HEK293 (cell line): ENCODE results near the gene MTUS2.
A peak's percentile ranks its signal among the peaks of the same experiment; 100 is the strongest.

Experiments used
- HOXA7 ChIP-seq: sonication (generic); formaldehyde crosslinking; IDR thresholded peaks from 2 replicates; pipeline ENCODE4 v1.8.1; 2022; ENCODE audit warnings: missing genetic modification reagents, borderline replicate concordance
- KLF1 ChIP-seq: fragments of 450-650 bp; formaldehyde crosslinking; IDR thresholded peaks from 2 replicates; pipeline ENCODE4 v1.5.1; 2016; ENCODE audit warnings: missing biosample characterization, missing genetic modification characterization
- SCRT2 ChIP-seq: fragments of 450-650 bp; formaldehyde crosslinking; IDR thresholded peaks from 2 replicates; pipeline ENCODE4 v1.5.1; 2016; ENCODE audit warnings: missing biosample characterization, missing genetic modification characterization
- ZBTB20 ChIP-seq: fragments of 450-650 bp; formaldehyde crosslinking; IDR thresholded peaks from 2 replicates; pipeline ENCODE4 v1.5.1; 2016; ENCODE audit warnings: missing biosample characterization, missing genetic modification characterization
- ZFP3 ChIP-seq: fragments of 450-650 bp; formaldehyde crosslinking; IDR thresholded peaks from 2 replicates; pipeline ENCODE4 v1.5.1; 2016; ENCODE audit warnings: low read depth, missing biosample characterization, missing genetic modification characterization
- ZFP37 ChIP-seq: fragments of 450-650 bp; formaldehyde crosslinking; IDR thresholded peaks from 2 replicates; pipeline ENCODE4 v1.5.1; 2016; ENCODE audit warnings: missing biosample characterization, missing genetic modification characterization
- ZIC2 ChIP-seq: fragments of 450-650 bp; formaldehyde crosslinking; IDR thresholded peaks from 2 replicates; pipeline ENCODE4 v1.5.1; 2016; ENCODE audit warnings: missing biosample characterization, missing genetic modification characterization
- ZNF391 ChIP-seq: fragments of 450-650 bp; formaldehyde crosslinking; IDR thresholded peaks from 2 replicates; pipeline ENCODE4 v1.5.1; 2016; ENCODE audit warnings: low read depth, missing biosample characterization, missing genetic modification characterization, borderline replicate concordance
- ZNF529 ChIP-seq: fragments of 450-650 bp; formaldehyde crosslinking; IDR thresholded peaks from 2 replicates; pipeline ENCODE4 v1.5.1; 2017; ENCODE audit warnings: missing genetic modification characterization, missing biosample characterization; ENCODE audit not compliant: insufficient replicate concordance
- ZNF626 ChIP-seq: fragments of 450-650 bp; sonication (Bioruptor Pico); formaldehyde crosslinking; IDR thresholded peaks from 2 replicates; pipeline ENCODE4 v1.5.1; 2018; ENCODE audit warnings: missing biosample characterization, missing genetic modification characterization, inconsistent platforms
- ZNF670 ChIP-seq: fragments of 450-650 bp; formaldehyde crosslinking; IDR thresholded peaks from 2 replicates; pipeline ENCODE4 v1.5.1; 2016; ENCODE audit warnings: missing biosample characterization, missing genetic modification characterization, low read depth
- ZNF837 ChIP-seq: fragments of 450-650 bp; formaldehyde crosslinking; IDR thresholded peaks from 2 replicates; pipeline ENCODE4 v1.5.1; 2016; ENCODE audit warnings: missing biosample characterization, missing genetic modification characterization
- TF ChIP-seq, protein P1 (sequence below): fragments of 450-650 bp; formaldehyde crosslinking; IDR thresholded peaks from 2 replicates; pipeline ENCODE4 v1.5.1; 2016; ENCODE audit warnings: missing biosample characterization, missing genetic modification characterization, low read depth
- TF ChIP-seq, protein P2 (sequence below): fragments of 450-650 bp; formaldehyde crosslinking; IDR thresholded peaks from 2 replicates; pipeline ENCODE4 v1.5.1; 2017; ENCODE audit warnings: missing biosample characterization, missing genetic modification characterization
- TF ChIP-seq, protein P3 (sequence below): fragments of 450-650 bp; formaldehyde crosslinking; IDR thresholded peaks from 2 replicates; pipeline ENCODE4 v1.5.1; 2016; ENCODE audit warnings: missing biosample characterization, missing genetic modification characterization
- TF ChIP-seq, protein P4 (sequence below): fragments of 450-650 bp; IDR thresholded peaks from 2 replicates; pipeline ENCODE4 v1.5.1; 2018; ENCODE audit warnings: missing biosample characterization, mild to moderate bottlenecking, missing genetic modification characterization
- TF ChIP-seq, protein P5 (sequence below): fragments of 450-650 bp; formaldehyde crosslinking; IDR thresholded peaks from 2 replicates; pipeline ENCODE4 v1.5.1; 2016; ENCODE audit warnings: missing biosample characterization, missing genetic modification characterization
- TF ChIP-seq, protein P6 (sequence below): fragments of 450-650 bp; formaldehyde crosslinking; IDR thresholded peaks from 2 replicates; pipeline ENCODE4 v1.5.1; 2016; ENCODE audit warnings: missing biosample characterization, missing genetic modification characterization, borderline replicate concordance

The MTUS2 gene

DNA sequence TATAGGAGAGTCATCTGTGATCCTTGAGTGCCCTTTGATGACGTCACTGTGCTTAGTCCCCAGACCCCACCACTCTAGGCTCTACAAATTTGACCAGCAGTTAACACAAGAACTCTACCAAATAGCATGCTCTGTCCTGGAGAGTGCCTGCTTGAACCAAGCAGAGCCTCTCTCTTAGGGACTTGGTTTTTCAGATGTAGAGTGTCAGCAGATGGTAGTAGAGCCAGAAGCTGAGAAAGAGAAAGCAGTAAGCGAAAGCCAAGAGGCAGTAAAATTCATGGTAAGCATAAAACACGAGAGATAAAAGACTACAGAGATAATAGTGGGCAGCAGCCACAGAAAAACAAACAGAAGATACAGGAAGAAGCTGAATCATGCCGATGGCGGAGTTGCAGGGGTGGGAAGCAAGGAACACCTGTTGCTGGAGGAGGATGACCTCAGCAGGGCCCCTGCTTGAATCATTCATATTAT, 582.1 kb downstream of the MTUS2 start (continued):
- TF ChIP-seq SCRT2 = peak; percentile 97
- TF ChIP-seq KLF1 = peak; percentile 38; the same call in 1 of the 2 replicates
- TF ChIP-seq ZNF670 = no peak
- TF ChIP-seq ZNF626 (tag by site-specific recombination) = no peak
- TF ChIP-seq, protein P1, sequence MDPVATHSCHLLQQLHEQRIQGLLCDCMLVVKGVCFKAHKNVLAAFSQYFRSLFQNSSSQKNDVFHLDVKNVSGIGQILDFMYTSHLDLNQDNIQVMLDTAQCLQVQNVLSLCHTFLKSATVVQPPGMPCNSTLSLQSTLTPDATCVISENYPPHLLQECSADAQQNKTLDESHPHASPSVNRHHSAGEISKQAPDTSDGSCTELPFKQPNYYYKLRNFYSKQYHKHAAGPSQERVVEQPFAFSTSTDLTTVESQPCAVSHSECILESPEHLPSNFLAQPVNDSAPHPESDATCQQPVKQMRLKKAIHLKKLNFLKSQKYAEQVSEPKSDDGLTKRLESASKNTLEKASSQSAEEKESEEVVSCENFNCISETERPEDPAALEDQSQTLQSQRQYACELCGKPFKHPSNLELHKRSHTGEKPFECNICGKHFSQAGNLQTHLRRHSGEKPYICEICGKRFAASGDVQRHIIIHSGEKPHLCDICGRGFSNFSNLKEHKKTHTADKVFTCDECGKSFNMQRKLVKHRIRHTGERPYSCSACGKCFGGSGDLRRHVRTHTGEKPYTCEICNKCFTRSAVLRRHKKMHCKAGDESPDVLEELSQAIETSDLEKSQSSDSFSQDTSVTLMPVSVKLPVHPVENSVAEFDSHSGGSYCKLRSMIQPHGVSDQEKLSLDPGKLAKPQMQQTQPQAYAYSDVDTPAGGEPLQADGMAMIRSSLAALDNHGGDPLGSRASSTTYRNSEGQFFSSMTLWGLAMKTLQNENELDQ (tag by site-specific recombination) = 0 out of 2 replicates have a peak, but pooled peaks have one; percentile 38
- no peak for TF ChIP-seq ZNF837 (tag by site-specific recombination)
- no peak for TF ChIP-seq ZFP3 (tag by site-specific recombination)
- no peak for TF ChIP-seq ZFP37 (tag by site-specific recombination)
- TF ChIP-seq, protein P2, sequence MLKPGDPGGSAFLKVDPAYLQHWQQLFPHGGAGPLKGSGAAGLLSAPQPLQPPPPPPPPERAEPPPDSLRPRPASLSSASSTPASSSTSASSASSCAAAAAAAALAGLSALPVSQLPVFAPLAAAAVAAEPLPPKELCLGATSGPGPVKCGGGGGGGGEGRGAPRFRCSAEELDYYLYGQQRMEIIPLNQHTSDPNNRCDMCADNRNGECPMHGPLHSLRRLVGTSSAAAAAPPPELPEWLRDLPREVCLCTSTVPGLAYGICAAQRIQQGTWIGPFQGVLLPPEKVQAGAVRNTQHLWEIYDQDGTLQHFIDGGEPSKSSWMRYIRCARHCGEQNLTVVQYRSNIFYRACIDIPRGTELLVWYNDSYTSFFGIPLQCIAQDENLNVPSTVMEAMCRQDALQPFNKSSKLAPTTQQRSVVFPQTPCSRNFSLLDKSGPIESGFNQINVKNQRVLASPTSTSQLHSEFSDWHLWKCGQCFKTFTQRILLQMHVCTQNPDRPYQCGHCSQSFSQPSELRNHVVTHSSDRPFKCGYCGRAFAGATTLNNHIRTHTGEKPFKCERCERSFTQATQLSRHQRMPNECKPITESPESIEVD (tag by site-specific recombination) = peak; percentile 20; the same call in 1 of the 2 replicates
- no peak for TF ChIP-seq ZNF391 (tag by site-specific recombination)
- peak; percentile 59 for TF ChIP-seq ZBTB20 (tag by site-specific recombination)
- TF ChIP-seq, protein P3, sequence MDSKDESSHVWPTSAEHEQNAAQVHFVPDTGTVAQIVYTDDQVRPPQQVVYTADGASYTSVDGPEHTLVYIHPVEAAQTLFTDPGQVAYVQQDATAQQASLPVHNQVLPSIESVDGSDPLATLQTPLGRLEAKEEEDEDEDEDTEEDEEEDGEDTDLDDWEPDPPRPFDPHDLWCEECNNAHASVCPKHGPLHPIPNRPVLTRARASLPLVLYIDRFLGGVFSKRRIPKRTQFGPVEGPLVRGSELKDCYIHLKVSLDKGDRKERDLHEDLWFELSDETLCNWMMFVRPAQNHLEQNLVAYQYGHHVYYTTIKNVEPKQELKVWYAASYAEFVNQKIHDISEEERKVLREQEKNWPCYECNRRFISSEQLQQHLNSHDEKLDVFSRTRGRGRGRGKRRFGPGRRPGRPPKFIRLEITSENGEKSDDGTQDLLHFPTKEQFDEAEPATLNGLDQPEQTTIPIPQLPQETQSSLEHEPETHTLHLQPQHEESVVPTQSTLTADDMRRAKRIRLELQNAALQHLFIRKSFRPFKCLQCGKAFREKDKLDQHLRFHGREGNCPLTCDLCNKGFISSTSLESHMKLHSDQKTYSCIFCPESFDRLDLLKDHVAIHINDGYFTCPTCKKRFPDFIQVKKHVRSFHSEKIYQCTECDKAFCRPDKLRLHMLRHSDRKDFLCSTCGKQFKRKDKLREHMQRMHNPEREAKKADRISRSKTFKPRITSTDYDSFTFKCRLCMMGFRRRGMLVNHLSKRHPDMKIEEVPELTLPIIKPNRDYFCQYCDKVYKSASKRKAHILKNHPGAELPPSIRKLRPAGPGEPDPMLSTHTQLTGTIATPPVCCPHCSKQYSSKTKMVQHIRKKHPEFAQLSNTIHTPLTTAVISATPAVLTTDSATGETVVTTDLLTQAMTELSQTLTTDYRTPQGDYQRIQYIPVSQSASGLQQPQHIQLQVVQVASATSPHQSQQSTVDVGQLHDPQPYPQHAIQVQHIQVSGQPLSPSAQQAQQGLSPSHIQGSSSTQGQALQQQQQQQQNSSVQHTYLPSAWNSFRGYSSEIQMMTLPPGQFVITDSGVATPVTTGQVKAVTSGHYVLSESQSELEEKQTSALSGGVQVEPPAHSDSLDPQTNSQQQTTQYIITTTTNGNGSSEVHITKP (tag by site-specific recombination) = peak; percentile 46
- no peak for TF ChIP-seq HOXA7 (CRISPR knock-in tag)
- peak; percentile 82 for TF ChIP-seq ZIC2 (tag by site-specific recombination)
- no peak for TF ChIP-seq ZNF529 (tag by site-specific recombination)
- TF ChIP-seq, protein P4, sequence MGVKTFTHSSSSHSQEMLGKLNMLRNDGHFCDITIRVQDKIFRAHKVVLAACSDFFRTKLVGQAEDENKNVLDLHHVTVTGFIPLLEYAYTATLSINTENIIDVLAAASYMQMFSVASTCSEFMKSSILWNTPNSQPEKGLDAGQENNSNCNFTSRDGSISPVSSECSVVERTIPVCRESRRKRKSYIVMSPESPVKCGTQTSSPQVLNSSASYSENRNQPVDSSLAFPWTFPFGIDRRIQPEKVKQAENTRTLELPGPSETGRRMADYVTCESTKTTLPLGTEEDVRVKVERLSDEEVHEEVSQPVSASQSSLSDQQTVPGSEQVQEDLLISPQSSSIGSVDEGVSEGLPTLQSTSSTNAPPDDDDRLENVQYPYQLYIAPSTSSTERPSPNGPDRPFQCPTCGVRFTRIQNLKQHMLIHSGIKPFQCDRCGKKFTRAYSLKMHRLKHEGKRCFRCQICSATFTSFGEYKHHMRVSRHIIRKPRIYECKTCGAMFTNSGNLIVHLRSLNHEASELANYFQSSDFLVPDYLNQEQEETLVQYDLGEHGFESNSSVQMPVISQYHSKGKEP (tag by site-specific recombination) = no peak
- TF ChIP-seq, protein P5, sequence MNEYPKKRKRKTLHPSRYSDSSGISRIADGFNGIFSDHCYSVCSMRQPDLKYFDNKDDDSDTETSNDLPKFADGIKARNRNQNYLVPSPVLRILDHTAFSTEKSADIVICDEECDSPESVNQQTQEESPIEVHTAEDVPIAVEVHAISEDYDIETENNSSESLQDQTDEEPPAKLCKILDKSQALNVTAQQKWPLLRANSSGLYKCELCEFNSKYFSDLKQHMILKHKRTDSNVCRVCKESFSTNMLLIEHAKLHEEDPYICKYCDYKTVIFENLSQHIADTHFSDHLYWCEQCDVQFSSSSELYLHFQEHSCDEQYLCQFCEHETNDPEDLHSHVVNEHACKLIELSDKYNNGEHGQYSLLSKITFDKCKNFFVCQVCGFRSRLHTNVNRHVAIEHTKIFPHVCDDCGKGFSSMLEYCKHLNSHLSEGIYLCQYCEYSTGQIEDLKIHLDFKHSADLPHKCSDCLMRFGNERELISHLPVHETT (tag by site-specific recombination) = peak; percentile 52; the same call in 1 of the 2 replicates
- TF ChIP-seq, protein P6, sequence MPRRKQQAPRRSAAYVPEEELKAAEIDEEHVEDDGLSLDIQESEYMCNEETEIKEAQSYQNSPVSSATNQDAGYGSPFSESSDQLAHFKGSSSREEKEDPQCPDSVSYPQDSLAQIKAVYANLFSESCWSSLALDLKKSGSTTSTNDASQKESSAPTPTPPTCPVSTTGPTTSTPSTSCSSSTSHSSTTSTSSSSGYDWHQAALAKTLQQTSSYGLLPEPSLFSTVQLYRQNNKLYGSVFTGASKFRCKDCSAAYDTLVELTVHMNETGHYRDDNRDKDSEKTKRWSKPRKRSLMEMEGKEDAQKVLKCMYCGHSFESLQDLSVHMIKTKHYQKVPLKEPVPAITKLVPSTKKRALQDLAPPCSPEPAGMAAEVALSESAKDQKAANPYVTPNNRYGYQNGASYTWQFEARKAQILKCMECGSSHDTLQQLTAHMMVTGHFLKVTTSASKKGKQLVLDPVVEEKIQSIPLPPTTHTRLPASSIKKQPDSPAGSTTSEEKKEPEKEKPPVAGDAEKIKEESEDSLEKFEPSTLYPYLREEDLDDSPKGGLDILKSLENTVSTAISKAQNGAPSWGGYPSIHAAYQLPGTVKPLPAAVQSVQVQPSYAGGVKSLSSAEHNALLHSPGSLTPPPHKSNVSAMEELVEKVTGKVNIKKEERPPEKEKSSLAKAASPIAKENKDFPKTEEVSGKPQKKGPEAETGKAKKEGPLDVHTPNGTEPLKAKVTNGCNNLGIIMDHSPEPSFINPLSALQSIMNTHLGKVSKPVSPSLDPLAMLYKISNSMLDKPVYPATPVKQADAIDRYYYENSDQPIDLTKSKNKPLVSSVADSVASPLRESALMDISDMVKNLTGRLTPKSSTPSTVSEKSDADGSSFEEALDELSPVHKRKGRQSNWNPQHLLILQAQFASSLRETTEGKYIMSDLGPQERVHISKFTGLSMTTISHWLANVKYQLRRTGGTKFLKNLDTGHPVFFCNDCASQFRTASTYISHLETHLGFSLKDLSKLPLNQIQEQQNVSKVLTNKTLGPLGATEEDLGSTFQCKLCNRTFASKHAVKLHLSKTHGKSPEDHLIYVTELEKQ (tag by site-specific recombination) = peak; percentile 79; the same call in 1 of the 2 replicates
